Activated B cell treated with CpG ODN at 0.5 μM for 24 hours (primary cell): ENCODE data around the gene ANKS1B. TPM values are rescaled to one million over a fixed set of nuclear protein-coding genes. Genes with fewer than 3 reads are reported as not detected.

Source experiments
- ATAC-seq: fragments of 200-7000 bp; cut with Tn5 transposase; one replicate; pipeline ENCODE4 v1.10.0; 2021; ENCODE audit warnings: low read depth, mild to moderate bottlenecking, moderate library complexity
- CTCF ChIA-PET: fragments of 350-600 bp; sonication (Branson Sonifier 250); formaldehyde crosslinking; loops from one replicate; lab custom pipeline; 2021; ENCODE audit warnings: antibody characterized with exemption; lab: Charles Lee
- POLR2A ChIA-PET: fragments of 350-600 bp; sonication (Branson Sonifier 250); formaldehyde crosslinking; loops from one replicate; lab custom pipeline; 2021; ENCODE audit warnings: antibody characterized with exemption; lab: Charles Lee
- DNase-seq: peaks from one replicate; pipeline ENCODE4 v3.0.0; 2022
- H3K27ac Mint-ChIP-seq: one replicate; pipeline ENCODE4 v1.8.0; 2020; ENCODE audit warnings: mixed read lengths
- H3K27me3 Mint-ChIP-seq: one replicate; pipeline ENCODE4 v1.8.0; 2021; ENCODE audit warnings: mixed read lengths
- H3K36me3 Mint-ChIP-seq: one replicate; pipeline ENCODE4 v1.8.0; 2021; ENCODE audit warnings: low read depth, mixed read lengths
- H3K4me1 Mint-ChIP-seq: one replicate; pipeline ENCODE4 v1.8.0; 2021; ENCODE audit warnings: mixed read lengths
- H3K4me3 Mint-ChIP-seq: one replicate; pipeline ENCODE4 v1.8.0; 2020; ENCODE audit warnings: mild to moderate bottlenecking, mixed read lengths
- H3K9me3 Mint-ChIP-seq: one replicate; pipeline ENCODE4 v1.8.0; 2020; ENCODE audit warnings: mixed read lengths
- CTCF ChIP-seq: fragments of 200-600 bp; IDR thresholded peaks from one replicate; pipeline ENCODE4 v1.8.0; 2022; ENCODE audit warnings: antibody characterized with exemption, mild to moderate bottlenecking
- intact Hi-C: fragments of 100-400 bp; cut with micrococcal nuclease; formaldehyde crosslinking; loops from one replicate; pipeline ENCODE4 v1.15.1; 2024
- total RNA-seq: library from RNA; stranded (reverse); gene quantifications from 2 replicates; pipeline ENCODE4 v1.2.3, GENCODE V29; 2022

ANKS1B gene
- total RNA-seq, 1 donor from 2014 or later: not detected

- Mint-ChIP-seq H3K27ac (no peak overlapping the region), H3K4me3 (no peak overlapping the region), H3K36me3 (no peaks in the 10 kb centered on the region), H3K9me3 (no peaks in the 10 kb centered on the region), H3K4me1 (no peaks in the 10 kb centered on the region), H3K27me3 (no peaks in the 10 kb centered on the region)
- ATAC-seq (no peak), DNase-seq (no peak)
- intact Hi-C loops: no loop called here
- CTCF ChIA-PET: no interaction called here
- POLR2A ChIA-PET: no interaction called here
- TF ChIP-seq CTCF: no peak
These were observed 761.2 kb downstream of the ANKS1B start for GRCh38 chr12:99223579-99223978.

GRCh38 chr12:99213047-99213446 is 771.7 kb downstream of the ANKS1B start:
- Mint-ChIP-seq H3K36me3 (no peaks in the 10 kb centered on the region), H3K4me3 (no peak overlapping the region), H3K4me1 (no peaks in the 10 kb centered on the region), H3K27ac (no peak overlapping the region), H3K27me3 (no peaks in the 10 kb centered on the region), H3K9me3 (peaks cover 11% of the 10 kb centered on the region)
- ChIA-PET POLR2A (no interaction called here), CTCF (no interaction called here)
- no peak for DNase-seq
- TF ChIP-seq CTCF: no peak
- intact Hi-C loops: no loop called here
- ATAC-seq: no peak

GRCh38 chr12:99212275-99212674 is 772.5 kb downstream of the ANKS1B start:
- Mint-ChIP-seq H3K27me3 (no peaks in the 10 kb centered on the region), H3K4me3 (no peak overlapping the region), H3K9me3 (peaks cover 11% of the 10 kb centered on the region), H3K4me1 (no peaks in the 10 kb centered on the region), H3K27ac (no peak overlapping the region), H3K36me3 (no peaks in the 10 kb centered on the region)
- ATAC-seq (no peak), DNase-seq (no peak)
- TF ChIP-seq CTCF: no peak
- ChIA-PET POLR2A (no interaction called here), CTCF (no interaction called here)
- intact Hi-C loops: no loop called here

- no peak for TF ChIP-seq CTCF
- DNase-seq (no peak), ATAC-seq (no peak)
- Mint-ChIP-seq H3K36me3 (no peaks in the 10 kb centered on the region), H3K9me3 (peaks cover 7% of the 10 kb centered on the region), H3K27me3 (no peaks in the 10 kb centered on the region), H3K4me1 (no peaks in the 10 kb centered on the region), H3K4me3 (no peak overlapping the region), H3K27ac (no peak overlapping the region)
- ChIA-PET POLR2A (no interaction called here), CTCF (no interaction called here)
- intact Hi-C loops: no loop called here
These were observed 779.6 kb downstream of the ANKS1B start for GRCh38 chr12:99205111-99205510.

- H3K27me3 Mint-ChIP-seq: no peaks in the 10 kb centered on the region
- H3K4me1 Mint-ChIP-seq: no peaks in the 10 kb centered on the region
- ChIA-PET CTCF (no interaction called here), POLR2A (no interaction called here)
- H3K27ac Mint-ChIP-seq: no peak overlapping the region
- no peak for TF ChIP-seq CTCF
- DNase-seq (no peak), ATAC-seq (no peak)
- intact Hi-C loops: no loop called here
- H3K36me3 Mint-ChIP-seq: no peaks in the 10 kb centered on the region
- H3K9me3 Mint-ChIP-seq: no peaks in the 10 kb centered on the region
- H3K4me3 Mint-ChIP-seq: no peak overlapping the region
These were observed 782.7 kb downstream of the ANKS1B start for GRCh38 chr12:99201906-99202645.
